Measurements from ENCODE around the gene KDM4C.

Gene KDM4C

GRCh38 chr9:7097785-7098752 lies 340.3 kb downstream of the KDM4C start:
- DNase-seq (ENCODE audit: low read depth), result no peak

- no peak for DNase-seq (ENCODE audit: low read depth)
Observed at GRCh38 chr9:7103367-7103766, 345.6 kb downstream of the KDM4C start.

DNA sequence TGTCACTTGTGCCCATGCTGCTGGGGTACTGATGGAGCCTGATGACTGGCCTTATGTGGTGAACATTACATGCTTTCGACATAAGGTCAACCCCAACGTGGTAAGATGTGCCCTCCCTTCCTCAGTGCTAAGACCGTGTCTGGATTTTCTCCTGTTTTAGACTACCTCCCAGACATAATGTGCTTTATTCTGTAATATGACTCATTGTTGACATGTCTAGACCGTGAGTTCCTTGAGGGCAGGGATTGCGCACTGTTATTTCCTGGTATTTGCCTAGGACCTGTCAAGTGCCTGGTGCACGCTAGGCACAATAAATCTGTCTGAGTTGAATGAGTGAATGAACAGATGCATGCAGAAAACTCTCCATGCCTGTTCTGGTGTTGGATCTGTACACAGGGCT lies 346.0 kb downstream of the KDM4C start:
- DNase-seq (ENCODE audit: low read depth), result no peak

GRCh38 chr9:7104625-7105024 lies 346.9 kb downstream of the KDM4C start:
- no peak for DNase-seq (ENCODE audit: low read depth)

- no peak for DNase-seq (ENCODE audit: low read depth)
Observed at GRCh38 chr9:7105095-7105494, 347.3 kb downstream of the KDM4C start.

DNA sequence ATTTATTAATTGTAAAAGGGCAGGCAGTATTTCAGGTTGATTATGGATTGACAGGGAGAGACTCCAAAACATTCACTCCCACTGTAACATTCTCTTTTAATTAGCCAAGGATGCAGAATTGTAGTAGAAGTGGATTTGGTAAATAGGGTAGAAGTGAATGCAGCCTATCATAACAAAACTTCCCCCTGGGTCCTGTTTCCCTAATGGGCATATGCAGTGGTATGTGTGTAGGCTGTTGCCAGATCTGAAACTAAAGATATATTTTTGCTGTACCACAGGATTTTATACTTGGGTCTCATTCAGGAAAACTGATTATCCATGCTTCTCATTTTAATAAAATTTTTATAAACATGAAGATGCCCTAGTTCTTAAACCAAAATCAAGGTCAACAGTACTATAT lies 351.2 kb downstream of the KDM4C start:
- no peak for DNase-seq (ENCODE audit: low read depth)

GRCh38 chr9:7111413-7111812 lies 353.6 kb downstream of the KDM4C start:
- no peak for DNase-seq (ENCODE audit: low read depth)

GRCh38 chr9:7115606-7116005 lies 357.8 kb downstream of the KDM4C start:
- DNase-seq (ENCODE audit: low read depth), result no peak

- DNase-seq (ENCODE audit: low read depth), result no peak
Observed at GRCh38 chr9:7117676-7118561, 360.1 kb downstream of the KDM4C start.

DNA sequence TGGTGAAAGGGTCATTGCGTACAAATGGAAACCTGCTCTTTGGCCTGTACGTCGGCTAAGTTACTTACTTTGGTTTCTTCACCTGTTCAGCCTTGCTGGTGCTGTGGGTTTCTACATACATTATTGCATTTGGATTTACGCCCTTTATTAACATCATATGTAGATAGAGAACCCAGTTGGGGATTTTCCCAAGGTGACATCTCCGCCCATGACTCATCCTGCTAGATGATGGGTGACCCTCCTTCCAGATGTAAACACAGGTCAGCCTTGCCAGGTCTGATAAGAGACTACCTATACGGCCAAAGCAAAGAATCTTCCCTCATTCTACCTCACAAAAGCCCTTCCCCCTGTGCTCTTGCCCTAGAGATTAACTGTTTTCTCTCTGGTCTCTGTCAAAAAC lies 360.9 kb downstream of the KDM4C start:
- DNase-seq (ENCODE audit: low read depth), result no peak

GRCh38 chr9:7119612-7120011 lies 361.8 kb downstream of the KDM4C start:
- no peak for DNase-seq (ENCODE audit: low read depth)

DNA sequence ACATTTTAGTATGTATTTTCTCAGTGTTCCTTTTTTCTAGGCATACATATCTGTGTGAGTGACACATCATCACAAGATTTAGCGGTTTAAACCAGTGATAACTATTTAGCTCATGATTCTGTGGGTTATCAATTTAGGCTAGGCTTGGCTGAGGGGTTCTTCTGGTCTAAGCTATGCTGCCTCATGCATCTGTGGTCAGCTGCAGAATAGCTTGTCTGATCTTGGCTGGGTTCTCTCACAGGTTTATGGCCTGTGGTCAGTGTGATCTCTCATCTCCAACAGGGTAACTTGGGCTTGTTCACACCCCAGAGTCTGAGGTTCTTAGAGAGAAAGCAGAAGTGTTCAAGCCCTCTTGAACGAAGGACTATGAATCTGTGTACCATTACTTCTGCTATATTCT lies 363.3 kb downstream of the KDM4C start:
- no peak for DNase-seq (ENCODE audit: low read depth)

GRCh38 chr9:7121664-7122063 lies 363.9 kb downstream of the KDM4C start:
- no peak for DNase-seq (ENCODE audit: low read depth)

- no peak for DNase-seq (ENCODE audit: low read depth)
Observed at GRCh38 chr9:7123743-7124142, 366.0 kb downstream of the KDM4C start.

DNA sequence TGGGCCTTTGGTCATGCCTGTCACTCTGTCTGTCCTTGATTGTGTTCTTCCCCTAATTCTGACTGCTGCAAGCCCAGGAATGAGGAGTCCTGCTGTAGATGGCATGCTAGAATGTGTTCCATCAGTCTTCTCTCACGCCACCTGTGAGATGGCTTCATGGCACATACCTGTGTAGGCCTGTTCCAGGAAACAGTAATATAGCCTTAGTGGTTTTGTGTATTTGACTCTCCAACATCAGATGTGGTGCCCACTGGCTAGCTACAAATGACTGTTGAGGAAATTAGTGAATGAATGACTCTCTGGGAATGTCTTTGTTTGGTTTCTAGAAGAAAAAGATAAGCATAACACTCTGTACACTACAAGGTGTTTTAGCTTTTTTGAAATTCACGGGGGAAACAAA lies 367.5 kb downstream of the KDM4C start:
- no peak for DNase-seq (ENCODE audit: low read depth)

- no peak for DNase-seq (ENCODE audit: low read depth)
Observed at GRCh38 chr9:7129391-7129790, 371.6 kb downstream of the KDM4C start.

- DNase-seq (ENCODE audit: low read depth), result no peak
Observed at GRCh38 chr9:7130266-7130820, 372.6 kb downstream of the KDM4C start.

GRCh38 chr9:7132605-7133004 lies 374.8 kb downstream of the KDM4C start:
- DNase-seq (ENCODE audit: low read depth), result no peak

- DNase-seq (ENCODE audit: low read depth), result no peak
Observed at GRCh38 chr9:7135735-7136134, 378.0 kb downstream of the KDM4C start.

GRCh38 chr9:7137040-7137439 lies 379.3 kb downstream of the KDM4C start:
- DNase-seq (ENCODE audit: low read depth), result no peak

GRCh38 chr9:7137571-7137970 lies 379.8 kb downstream of the KDM4C start:
- no peak for DNase-seq (ENCODE audit: low read depth)

DNA sequence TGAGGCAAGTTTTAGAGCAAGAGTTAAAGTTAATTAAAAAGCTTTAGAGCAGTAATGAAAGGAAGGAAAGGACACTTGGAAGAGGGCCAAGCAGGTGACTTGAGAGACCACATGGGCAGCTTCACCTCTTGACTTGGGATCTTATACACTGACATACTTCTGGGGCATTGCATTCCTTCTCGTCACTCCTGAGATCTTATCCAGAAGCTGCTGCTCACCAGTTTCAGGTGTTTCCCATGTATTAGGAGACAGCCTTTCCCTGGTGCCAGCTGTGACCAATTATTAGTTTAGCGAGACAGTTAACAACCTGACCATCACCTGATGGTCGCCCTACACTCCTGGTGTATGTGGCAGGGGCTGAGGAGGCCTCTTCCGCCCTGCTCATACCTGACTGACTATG lies 382.1 kb downstream of the KDM4C start:
- DNase-seq (ENCODE audit: low read depth), result no peak

DNA sequence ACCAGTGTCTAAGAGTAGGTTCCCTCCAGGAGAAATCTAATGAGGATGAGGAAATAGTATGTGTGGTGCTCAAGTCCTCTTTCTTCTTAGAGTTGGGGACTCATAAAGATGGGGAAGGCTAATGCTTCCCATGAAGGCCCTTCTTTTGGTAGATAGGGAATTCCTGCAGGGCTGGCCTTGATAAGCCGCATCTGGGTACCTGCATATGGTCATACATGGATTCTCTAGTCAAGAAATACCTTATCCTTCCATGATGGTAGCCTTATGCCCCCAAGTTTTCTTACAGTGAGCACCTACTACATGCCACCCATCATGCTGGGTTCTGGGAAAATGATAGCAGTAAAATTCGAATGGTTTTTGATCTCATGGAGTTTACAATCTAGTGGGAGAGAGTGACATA lies 382.6 kb downstream of the KDM4C start:
- DNase-seq (ENCODE audit: low read depth), result no peak
